Fibroblast of skin of left quadriceps (primary cell): ENCODE measurements around the gene TAS1R2.
A peak's percentile ranks its signal among the peaks of the same experiment; 100 is the strongest.
"Not testable (repeated sequence)": the region's sequence is repeated elsewhere in the genome, so short reads cannot be mapped to it uniquely, and the experiment has no call there.

Experiments
- DNase-seq, 2 experiments: peaks; one replicate each; pipeline ENCODE4 v3.0.0-alpha.2; 2013; ENCODE audit warnings: low read depth in 2 of 2

Gene TAS1R2

GRCh38 chr1:18859560-18859959 is at the start of gene TAS1R2:
TAS1R2 (minus strand) TSS chr1:18859660; CDS start chr1:18859660, 0 bp downstream.
- no peak for DNase-seq

- no peak for DNase-seq
Observed at GRCh38 chr1:18907917-18908845, 48.7 kb upstream of the TAS1R2 start.

DNA sequence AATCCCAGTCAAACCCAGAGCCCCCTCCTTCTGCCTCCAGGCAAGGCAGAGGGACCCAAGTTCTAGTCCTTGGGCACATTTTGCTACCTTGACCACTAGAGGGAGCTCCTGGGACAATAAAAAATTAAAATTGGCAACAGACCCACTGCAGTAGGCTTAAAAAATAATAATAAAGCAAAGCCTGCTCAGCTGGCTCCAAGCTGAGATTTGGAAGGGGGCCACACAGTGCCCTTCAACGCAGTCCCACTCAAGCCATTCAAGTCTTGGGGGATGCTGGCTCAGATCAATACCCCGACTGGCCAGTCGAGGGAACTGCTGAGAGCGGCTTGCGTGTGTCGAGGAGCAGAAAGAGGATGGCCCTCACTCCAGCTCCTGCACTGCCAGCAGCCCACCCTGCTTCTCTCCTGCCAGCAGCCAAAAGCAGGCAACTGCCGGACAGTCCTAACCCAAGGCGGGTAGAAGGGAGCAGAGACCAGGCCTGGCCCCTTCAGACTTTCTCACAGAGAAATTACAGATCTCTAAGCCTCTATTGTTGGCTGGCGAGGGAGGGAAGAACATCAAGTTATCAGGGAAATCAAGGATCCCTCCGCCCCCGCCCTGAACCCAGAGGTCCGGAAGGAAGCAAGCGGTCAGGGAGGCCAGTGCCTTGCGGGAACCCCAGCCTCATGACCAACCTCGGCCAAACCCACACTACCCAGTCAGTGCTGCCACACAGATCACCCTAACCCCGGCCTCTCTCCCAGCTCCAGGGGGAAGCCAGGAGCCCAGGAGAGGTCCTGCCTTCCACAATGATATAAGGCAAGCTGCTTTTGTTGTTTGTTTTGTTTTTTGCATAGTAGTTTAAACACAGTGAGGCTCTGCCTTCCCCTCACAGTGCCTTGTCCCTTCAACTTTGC is 47.8 kb upstream of the TAS1R2 start:
- peak in 1 of 2 experiments; percentile 41 for DNase-seq

- no peak for DNase-seq
Observed at GRCh38 chr1:18903291-18903756, 43.9 kb upstream of the TAS1R2 start.

DNA sequence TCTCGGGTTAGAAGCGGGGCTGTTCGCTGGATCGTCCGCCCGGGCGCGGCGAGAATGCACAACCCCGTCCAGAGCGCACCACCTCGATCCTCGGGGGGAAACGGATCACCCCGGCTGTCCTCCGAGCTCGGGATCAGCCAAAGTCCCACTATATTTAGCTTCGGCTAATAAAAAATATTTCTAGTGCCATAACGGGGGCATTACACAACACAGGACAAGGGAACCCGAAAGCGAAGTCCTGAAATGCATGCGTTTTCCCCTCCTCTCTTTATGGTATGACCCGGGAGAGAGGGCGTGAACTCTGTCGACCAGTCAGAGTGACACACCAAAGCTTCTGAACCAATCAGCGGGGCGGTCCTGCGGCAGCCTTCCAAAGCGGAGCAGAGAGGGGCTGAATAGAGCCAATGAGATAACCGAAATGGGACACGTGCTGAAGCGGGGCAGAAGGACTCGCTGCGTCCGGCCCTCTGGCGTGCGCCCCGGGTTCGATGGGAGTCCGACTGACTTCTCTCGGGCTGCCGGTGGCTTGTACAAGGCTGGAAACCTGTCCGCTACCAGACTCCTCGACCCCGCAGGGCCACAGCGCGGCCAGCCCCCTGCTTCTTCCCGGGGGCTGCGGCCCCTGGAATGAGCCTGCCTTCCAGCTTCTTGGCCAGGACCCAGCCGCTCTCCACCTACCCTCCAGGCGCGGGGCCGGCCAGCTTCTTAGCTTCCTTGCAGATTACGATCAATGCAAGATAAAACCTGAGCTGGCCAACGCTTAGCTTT is 43.2 kb upstream of the TAS1R2 start, which contains the start of gene ALDH4A1:
Gene ALDH4A1, minus strand, starts transcription at position 33 of the 768 bp plus-strand sequence. Its CDS starts 32 bp downstream, at position 1.
- DNase-seq = peak; percentile 96 to 97

DNA sequence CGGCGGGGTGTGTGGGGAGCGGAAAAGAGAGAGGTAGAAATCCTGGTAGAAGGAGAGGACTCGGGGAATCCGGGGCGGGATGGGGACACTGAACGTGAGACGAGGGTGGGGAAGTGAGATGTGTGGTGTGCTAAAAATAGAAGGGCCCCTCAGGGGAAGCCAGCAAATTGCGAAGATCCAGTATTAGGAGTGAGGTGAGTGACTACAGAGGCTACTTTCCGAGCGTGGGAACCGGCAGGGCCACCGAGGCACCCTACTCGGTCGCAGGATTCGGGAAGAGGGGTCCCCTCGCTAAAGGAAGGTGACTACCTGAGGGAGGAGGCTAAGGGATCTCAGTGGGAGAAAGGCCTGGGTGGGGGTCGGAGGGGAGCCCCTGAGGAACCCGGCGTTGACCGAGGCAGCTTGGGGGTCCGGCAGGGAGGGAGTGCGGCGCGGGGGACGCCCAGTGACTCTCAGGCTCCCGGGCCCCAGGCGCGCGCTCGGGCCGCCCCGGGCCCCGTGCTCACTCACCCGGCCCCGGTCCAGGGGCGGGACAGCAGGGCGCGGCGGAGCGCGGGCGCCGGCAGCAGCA is 42.6 kb upstream of the TAS1R2 start:
- no peak for DNase-seq

DNA sequence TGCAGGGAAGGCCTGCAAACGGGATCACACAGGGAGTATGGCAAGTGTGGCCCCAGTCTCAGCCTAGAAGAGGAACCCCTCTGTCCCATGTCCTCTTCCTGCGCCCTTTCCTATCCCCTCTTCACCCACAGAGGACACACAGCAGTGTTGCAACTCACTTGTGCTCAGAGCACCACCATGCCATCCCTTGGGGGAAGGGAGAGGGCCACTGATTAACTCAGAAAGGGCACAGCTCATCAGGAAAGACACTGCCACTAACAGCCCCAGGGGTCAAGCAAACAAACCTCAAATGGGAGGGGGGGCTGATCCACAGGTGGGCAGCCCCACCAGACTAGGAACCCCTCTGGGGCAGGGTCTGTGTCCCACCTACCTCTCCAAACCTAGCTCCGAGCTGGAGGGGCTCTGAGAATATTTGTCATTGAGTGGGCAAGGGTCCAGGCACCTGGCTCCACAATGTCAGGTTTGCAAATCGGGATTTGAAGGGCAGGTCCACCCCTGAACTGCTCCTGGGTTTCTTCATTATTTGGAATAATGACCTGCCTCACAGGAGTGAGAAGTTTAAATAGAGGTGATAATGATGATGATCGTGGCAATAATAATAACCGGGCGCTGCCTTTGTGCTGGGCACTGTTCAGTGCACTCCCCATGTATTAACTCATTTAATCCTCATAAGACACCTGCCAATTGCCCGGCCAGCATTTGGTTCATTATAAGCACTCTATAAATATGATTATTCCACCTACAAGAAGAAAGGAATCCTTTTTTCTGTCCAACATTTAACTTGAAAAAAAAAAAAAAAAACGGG is 41.9 kb upstream of the TAS1R2 start:
- DNase-seq = no peak

- no peak for DNase-seq
Observed at GRCh38 chr1:18900303-18900841, 40.9 kb upstream of the TAS1R2 start.

- DNase-seq = no peak
Observed at GRCh38 chr1:18899363-18900049, 40.0 kb upstream of the TAS1R2 start.

GRCh38 chr1:18898567-18898966 is 39.1 kb upstream of the TAS1R2 start:
- no peak for DNase-seq

DNA sequence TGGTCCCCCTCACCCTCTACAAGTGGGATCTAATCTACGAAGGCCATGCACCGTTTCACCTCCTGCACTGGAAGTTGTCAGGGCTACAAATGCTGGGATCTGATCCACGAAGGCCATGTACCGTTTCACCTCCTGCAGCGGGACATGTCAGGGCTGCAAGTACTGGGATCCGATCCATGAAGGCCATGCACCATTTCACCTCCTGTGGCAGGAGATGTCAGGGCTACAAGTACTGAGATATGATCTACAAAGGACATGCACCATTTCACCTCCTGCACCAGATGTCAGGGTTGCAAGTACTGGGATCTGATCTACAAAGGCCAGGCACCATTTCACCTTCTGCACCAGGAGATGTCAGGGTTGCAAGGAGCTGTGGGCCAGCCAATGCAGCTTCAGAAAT is 35.9 kb upstream of the TAS1R2 start:
- DNase-seq = no peak

- no peak for DNase-seq
Observed at GRCh38 chr1:18893120-18893519, 33.7 kb upstream of the TAS1R2 start.

- not testable (repeated sequence) for DNase-seq
Observed at GRCh38 chr1:18891858-18892257, 32.4 kb upstream of the TAS1R2 start.

GRCh38 chr1:18891426-18891780 is 31.9 kb upstream of the TAS1R2 start:
- no peak for DNase-seq

DNA sequence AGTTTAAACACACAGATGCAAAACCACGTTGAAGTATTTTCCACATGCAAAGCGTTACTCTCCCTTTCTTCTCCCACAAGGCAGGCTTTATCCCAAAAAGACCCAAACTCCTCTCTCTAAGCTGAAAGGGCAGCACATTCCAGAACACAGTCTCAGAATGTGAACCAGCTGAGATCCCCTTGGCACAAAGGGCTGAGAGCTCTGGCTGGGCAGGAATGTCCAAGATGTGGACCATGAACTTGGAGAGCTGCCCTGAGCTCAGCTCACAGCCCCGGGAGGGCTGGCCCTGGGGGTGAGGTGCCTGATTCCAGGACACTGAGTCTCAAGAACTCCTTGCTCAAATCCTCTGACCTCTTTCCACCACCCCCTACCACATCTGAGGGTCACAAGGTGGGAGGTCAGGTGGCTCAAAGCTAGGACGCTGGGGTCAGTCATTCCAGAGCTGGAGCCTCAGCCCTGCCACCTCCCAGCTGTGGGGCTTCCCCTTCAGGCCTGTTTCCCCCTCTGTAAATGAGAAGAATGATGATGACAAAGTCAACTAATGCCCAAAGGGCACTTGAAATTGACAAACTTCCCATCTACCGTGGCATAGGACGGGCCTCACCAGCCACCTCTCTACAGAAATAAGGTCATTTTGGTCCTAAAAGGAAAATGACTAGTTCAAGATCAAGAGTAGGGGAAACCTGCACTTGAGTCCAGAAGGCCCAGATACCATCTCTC is 31.4 kb upstream of the TAS1R2 start:
- no peak for DNase-seq

GRCh38 chr1:18886003-18886335 is 26.5 kb upstream of the TAS1R2 start:
- DNase-seq = no peak

DNA sequence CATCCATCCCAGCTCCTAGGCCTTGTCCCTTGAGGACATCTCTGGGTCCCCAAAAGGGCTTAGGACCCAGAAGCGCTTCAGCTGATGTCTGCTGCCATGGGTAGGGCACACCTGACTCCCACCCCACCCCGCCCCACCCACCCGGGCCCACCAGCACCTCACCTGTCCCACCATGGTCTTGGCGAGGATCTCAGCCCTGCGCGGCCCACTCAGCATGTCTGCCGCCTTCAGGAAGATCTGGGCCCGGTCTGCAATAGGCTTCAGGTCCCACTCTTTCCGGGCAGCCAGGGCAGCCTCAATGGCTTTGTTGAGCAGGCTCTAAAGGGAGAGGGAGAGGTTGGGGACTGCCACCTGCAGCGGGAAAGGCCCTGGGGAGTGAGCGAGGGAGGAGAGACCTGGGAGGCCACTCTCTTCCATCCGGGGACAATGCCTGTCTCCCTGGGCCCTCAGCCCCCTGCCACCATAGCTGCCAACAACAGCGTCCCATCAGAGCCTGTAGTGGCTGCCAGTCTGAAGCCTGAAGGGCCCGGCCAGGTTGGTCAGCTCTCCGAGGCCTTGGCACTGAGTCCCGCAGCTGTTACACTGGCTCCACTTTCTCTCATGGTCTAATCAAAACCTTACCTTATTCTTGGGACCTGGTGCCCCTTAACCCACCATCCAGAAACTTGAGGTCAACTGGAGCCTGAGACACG is 26.0 kb upstream of the TAS1R2 start:
- no peak for DNase-seq

DNA sequence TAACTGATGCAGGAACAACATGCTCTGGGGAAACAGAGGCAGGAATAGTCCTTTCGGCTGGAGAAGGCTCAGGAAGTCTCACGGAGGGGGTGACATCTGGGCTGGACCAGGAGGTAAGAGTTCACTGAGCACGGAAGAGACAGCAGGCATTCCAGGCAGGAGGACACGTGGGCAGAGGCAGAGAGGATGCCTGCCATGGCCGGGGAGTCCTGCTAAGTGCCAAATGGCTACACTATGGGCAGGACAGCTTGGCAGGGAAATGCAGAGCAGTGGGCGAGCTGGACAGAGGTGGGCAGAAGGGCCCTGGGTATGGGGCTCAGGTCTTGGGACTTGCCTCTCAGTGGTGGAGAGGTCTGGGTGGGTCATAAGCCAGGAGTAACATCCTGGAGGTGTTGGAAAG is 25.3 kb upstream of the TAS1R2 start:
- DNase-seq = no peak

DNA sequence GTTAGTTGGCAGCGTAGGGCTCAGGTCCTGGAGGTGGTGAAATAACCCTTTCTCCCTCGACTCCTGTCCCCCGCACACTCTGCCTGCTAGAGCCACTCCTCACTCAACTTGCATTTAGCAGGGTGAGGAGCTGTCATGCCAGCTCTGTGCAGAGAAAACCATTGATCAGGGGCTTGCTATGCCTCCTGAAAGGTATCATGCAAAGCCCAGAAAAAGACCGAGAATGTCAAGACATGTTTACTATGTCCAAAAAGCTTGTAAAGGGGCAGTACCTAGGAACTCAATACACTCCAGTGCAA is 24.9 kb upstream of the TAS1R2 start:
- DNase-seq = no peak
